22Rv1 (cell line): ENCODE measurements around the gene MAD1L1.

Source experiments
- H3K27ac ChIP-seq: fragments of 450-650 bp; 2 replicates; pipeline ENCODE4 v1.5.1; 2017
- CTCF ChIP-seq: fragments of 450-650 bp; IDR thresholded peaks from 2 replicates; pipeline ENCODE4 v1.5.1; 2017; ENCODE audit warnings: mild to moderate bottlenecking
- ZFX ChIP-seq: fragments of 450-650 bp; IDR thresholded peaks from 2 replicates; pipeline ENCODE4 v1.6.1; 2017; ENCODE audit warnings: antibody characterized with exemption, borderline replicate concordance

The MAD1L1 gene

GRCh38 chr7:1918881-1919525, 313.7 kb downstream of the MAD1L1 start:
- no peak for TF ChIP-seq CTCF
- TF ChIP-seq ZFX, result no peak
- H3K27ac ChIP-seq, result no peak overlapping the region

GRCh38 chr7:1918063-1918645, 314.6 kb downstream of the MAD1L1 start:
- TF ChIP-seq ZFX (no peak), CTCF (no peak)
- no peak overlapping the region for H3K27ac ChIP-seq

GRCh38 chr7:1917221-1918062, 315.3 kb downstream of the MAD1L1 start:
- H3K27ac ChIP-seq, result no peak overlapping the region
- no peak for TF ChIP-seq CTCF
- TF ChIP-seq ZFX, result no peak

GRCh38 chr7:1916601-1916970, 316.2 kb downstream of the MAD1L1 start:
- TF ChIP-seq ZFX, result no peak
- TF ChIP-seq CTCF, result no peak
- no peak overlapping the region for H3K27ac ChIP-seq

GRCh38 chr7:1915956-1916600, 316.7 kb downstream of the MAD1L1 start:
- TF ChIP-seq ZFX (no peak), CTCF (no peak)

GRCh38 chr7:1915326-1915725, 317.4 kb downstream of the MAD1L1 start:
- TF ChIP-seq CTCF (no peak), ZFX (no peak)
- no peak overlapping the region for H3K27ac ChIP-seq

More at GRCh38 chr7:1915956-1916600, 316.7 kb downstream of the MAD1L1 start:
- no peak overlapping the region for H3K27ac ChIP-seq
